Coronary artery (tissue), 2 donors: Measurements from ENCODE around the gene IL7R.

Source experiments
- DNase-seq: peaks from one replicate; pipeline ENCODE4 v3.0.0-alpha.2; 2017; ENCODE audit warnings: low spot score
- H3K27ac ChIP-seq, 2 donors: fragments of 200-600 bp; sonication (generic); one replicate each; pipeline ENCODE4 v1.5.1; 2016 to 2019
- H3K4me3 ChIP-seq: fragments of 200-600 bp; sonication (generic); 2 replicates; pipeline ENCODE4 v1.5.1; 2016; ENCODE audit warnings: mild to moderate bottlenecking, moderate library complexity
- CTCF ChIP-seq: fragments of 200-600 bp; sonication (generic); IDR thresholded peaks from one replicate; pipeline ENCODE4 v1.5.1; 2019; ENCODE audit warnings: antibody characterized with exemption

Gene IL7R

GRCh38 chr5:35903631-35904203, 47.0 kb downstream of the IL7R start:
- Histone ChIP-seq H3K4me3 (no peak overlapping the region), H3K27ac (no peak overlapping the region)
- DNase-seq = no peak
- TF ChIP-seq CTCF = no peak

- no peak overlapping the region for H3K27ac ChIP-seq
- DNase-seq = no peak
- no peak for TF ChIP-seq CTCF
- no peak overlapping the region for H3K4me3 ChIP-seq
Observed at GRCh38 chr5:35904443-35905132, 47.9 kb downstream of the IL7R start.

GRCh38 chr5:35908228-35908627, 51.5 kb downstream of the IL7R start:
- TF ChIP-seq CTCF = no peak
- no peak overlapping the region for H3K4me3 ChIP-seq
- no peak for DNase-seq
- no peak overlapping the region for H3K27ac ChIP-seq

- no peak for DNase-seq
- TF ChIP-seq CTCF = no peak
- Histone ChIP-seq H3K27ac (no peak overlapping the region), H3K4me3 (no peak overlapping the region)
Observed at GRCh38 chr5:35908814-35909213, 52.1 kb downstream of the IL7R start.

- DNase-seq = no peak
- Histone ChIP-seq H3K4me3 (no peak overlapping the region), H3K27ac (no peak overlapping the region)
- no peak for TF ChIP-seq CTCF
Observed at GRCh38 chr5:35919191-35919590, 62.5 kb downstream of the IL7R start.

GRCh38 chr5:35920890-35921289, 64.2 kb downstream of the IL7R start:
- DNase-seq = no peak
- no peak for TF ChIP-seq CTCF
- H3K27ac ChIP-seq = no peak overlapping the region
- no peak overlapping the region for H3K4me3 ChIP-seq

- no peak for DNase-seq
- Histone ChIP-seq H3K27ac (no peak overlapping the region), H3K4me3 (no peak overlapping the region)
- TF ChIP-seq CTCF = no peak
Observed at GRCh38 chr5:35921930-35922329, 65.2 kb downstream of the IL7R start.
